Activated CD4-positive, alpha-beta T cell treated with anti-CD3 and anti-CD28 coated beads, Interleukin-2, amount 50 U/mL, for 1 hour (primary cell): ENCODE data around the gene LAMP2.
A peak's percentile ranks its signal among the peaks of the same experiment; 100 is the strongest.

Experiments used
- DNase-seq: peaks from one replicate; pipeline ENCODE4 v3.0.0-alpha.2; 2020

The LAMP2 gene

DNA sequence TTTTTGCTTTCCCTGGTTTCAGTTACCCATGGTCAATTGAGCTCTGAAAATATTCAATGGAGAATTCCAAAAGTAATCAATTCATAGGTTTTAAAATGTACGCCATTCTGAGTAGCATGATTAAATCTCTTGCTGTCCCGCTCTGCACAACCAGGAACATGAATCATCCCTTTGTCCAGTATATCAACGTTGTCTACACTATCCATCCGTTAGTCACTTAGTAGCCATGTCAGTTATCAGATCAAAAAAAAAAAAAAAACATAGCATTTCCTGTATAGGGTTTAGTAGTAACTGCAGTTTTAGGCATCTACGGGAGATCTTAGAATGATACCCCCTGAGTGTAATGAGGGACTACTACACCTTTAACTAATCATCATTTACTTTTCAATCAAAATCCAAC lies 15.1 kb downstream of the LAMP2 start:
- no peak for DNase-seq

DNA sequence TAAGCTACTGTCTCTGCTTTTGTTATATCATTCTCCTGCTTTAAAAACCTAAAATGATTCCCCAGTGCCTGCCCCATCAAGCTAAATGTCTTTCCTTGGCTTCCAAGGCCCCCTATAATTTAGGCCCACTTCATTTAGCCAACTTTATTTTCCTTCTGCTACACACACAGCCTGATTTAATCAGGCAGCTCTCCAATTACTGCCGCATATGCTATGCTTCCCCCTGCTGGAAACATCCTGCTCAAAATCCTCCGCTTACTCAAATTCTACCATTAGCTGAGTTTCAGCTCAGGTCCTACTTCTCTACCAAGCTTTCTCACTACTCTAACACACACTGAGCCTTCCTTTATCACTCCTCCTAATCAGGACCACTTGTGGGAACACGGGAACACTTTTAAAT lies 17.0 kb downstream of the LAMP2 start:
- no peak for DNase-seq

DNA sequence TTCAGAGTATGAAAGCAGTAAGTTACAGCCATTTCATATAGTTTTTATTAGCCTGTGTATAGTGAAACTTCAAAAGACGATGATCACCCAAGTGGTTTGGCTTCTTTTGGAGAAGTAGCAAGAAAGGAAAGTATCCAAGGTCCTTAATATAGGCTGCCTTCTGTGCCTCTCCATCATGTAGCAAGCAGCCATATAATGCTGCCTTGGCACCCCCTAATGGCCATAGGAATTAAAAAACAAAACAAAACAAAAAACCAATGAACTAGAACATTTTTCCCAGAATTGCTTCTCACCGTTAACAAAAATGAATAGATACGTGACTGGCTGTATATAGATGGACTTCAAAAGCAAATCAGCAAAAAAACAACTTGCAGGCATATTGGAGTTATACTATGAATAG lies 18.9 kb downstream of the LAMP2 start:
- DNase-seq: no peak

DNA sequence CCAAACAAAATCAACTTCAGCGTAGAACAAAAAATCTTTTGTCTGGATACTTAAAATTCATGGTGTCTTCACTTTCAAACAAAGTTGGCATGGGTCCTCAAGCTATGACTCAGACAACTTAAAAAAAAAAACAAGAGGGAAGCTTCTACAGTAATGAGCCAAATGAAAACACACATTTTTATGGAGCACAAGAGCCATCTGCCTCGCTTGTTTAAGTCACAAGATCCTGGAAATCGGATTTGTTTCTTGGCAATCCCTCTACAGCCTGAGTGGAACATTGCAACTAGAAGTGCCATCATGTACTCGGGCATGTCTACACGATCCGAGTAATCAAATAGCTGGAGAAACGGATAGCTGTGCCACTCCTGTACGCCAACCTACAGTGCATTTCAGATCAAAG lies 22.6 kb downstream of the LAMP2 start:
- no peak for DNase-seq

DNA sequence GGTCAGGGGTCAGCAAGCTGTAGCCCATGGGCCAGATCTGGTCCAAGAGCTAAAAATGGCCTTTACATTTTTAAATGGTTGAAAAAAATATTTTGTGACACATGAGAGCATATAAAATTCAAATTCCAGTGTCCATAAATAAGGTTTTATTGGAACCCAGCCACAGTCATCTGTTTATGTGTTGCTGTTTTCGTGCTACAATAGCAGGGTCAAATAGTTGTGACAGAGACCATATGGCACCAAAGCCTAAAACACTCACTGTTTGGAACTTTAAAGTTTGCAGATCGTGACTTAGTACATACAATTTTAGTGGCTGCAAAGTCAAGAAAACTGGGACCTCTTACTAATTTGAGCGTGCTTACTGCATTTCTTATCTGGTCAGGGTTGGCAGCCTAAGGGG lies 29.2 kb downstream of the LAMP2 start:
- DNase-seq: no peak

DNA sequence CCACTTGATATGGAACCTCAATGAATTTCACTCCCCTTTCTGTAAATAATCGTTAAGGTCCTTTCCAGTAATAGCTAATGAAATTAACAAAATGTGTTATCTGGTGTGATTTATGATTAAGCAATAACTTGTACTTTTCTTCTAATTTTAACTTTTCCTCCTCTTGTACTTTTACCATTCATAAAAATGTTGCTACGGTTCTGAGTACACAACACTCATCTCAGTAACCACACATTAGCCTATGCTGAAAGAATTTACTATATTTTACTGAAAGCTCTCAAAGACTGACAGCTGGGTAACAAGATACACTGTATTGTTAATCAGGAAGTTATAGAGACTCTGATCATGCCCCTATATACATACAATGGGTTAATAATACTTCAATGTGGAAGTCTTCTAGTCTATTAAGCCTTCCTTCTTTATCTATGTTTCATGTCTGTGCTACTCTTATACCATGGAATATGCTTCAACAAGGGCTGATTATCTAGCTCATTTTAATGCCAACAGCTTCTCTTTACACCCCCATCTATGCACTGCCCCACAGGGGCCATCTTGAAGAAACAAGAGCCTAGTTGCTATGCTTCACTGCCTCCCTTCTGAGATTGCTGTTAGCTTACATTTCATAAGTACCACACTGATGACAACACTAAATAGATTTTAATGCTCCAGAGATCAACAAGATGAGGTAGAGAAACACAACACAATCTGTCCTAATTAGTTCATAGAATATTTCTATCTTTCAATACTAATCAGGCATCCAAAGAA lies 39.1 kb downstream of the LAMP2 start:
- no peak for DNase-seq

DNA sequence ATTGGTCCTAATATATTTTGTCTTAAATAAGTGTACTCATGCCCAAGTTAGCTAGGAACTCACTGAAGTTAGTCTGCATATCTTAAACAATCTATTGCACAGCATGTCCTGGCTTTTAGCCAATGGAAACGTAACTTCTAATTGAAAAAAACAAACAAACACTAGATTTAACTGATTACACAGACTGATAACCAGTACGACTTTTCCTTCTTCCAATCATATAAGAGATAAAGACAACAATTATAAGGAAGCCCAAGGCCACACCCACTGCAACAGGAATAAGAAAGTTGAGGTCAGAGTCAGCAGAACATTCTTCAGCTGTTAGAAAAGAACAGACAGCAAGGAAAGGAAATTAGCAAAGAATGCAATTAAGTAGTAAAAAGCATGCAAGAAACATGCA lies 40.8 kb downstream of the LAMP2 start:
- DNase-seq: no peak

DNA sequence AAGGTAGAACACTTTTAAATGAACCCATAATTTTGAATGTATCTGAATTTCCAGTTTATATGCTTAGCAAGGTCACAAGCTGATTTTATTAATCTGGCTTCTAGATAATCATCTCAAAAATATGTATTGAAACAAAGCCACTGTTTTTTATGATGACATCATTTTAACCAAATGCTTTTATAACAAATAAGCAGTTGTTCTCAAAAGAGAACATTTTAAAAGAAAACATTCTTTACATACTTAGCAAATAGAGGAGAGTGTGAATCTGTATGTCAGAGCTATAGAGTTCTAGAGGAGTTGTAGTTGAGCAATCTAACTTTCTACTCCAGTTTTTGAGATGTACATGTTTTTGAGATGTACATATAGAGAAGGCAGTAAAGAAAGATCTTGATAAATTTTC lies 42.5 kb downstream of the LAMP2 start:
- DNase-seq: no peak

DNA sequence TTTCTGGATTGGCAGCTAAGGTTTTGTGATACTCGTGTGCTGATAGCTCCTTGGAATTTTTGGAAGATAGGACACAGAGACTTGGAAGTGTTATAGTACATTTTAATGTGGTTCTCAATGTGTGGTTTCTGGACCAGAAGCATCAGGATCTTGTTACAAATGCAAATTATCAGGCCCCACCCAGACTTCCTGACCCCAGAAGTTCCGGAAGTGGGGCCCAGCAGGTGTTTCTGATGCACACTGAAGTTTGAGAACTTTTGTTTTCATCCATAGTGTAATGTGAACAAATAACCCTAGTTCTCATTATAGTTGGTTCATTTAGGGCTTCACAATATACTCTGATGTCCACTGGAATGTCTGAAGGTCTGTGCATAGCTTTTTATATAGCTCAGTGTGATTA lies 49.6 kb downstream of the LAMP2 start:
- no peak for DNase-seq

DNA sequence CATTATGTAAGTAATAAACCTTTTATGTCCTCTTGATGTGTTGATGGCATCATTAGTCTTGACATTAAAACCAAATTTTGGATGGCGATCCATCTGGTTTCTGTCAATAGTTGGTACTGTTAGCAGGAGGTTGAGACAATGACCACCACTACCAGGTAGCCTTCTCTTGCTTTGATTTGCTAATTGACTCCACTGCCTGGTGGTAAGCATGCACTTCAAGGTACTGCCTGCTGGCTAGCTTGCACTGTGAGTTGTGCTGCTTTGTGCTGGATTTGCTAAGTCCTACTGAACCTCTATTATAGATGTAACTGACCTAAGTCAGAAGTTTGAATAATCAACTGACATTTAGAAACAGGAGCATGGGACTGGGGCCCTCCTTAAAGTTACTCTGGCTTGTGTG lies 60.9 kb downstream of the LAMP2 start:
- DNase-seq: no peak

DNA sequence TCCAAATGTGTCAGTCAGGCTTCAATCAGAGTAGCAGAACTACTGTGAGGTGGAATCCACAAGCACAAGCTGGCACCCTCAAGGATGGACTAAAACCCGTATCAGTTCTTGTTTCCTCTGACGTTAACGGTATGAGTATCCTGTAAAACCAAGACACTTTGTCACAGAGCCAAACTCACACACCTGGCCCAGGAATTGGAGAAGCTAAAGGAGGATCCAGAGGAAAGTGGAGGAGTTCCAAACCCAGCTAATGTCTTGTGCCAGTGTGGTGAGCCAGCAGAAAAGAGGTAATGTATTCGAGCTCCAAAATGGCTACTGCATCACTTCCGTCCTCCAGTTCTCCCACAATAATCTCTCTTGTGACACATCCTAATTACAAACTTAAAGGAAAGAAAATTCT lies 62.5 kb downstream of the LAMP2 start:
- DNase-seq: no peak

DNA sequence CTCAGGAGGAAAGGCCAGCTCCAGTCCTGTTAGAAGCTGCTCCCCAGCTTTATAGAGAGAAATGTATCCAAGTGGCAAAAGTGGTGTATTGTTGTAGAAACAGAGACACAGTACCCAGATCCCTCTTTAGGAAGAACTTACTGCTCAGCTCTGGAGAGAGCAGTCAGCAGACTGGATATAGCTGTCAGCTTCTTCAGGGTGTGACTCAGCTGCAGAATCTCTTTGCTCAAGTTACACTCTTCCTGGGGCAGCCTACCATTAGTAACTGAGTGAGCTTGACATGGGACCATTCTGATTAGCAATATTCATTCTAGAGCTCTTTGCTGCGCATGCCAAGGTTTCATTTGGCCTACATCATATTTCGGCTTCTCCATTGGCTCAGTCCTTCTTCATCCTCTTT lies 66.7 kb downstream of the LAMP2 start:
- DNase-seq: no peak

DNA sequence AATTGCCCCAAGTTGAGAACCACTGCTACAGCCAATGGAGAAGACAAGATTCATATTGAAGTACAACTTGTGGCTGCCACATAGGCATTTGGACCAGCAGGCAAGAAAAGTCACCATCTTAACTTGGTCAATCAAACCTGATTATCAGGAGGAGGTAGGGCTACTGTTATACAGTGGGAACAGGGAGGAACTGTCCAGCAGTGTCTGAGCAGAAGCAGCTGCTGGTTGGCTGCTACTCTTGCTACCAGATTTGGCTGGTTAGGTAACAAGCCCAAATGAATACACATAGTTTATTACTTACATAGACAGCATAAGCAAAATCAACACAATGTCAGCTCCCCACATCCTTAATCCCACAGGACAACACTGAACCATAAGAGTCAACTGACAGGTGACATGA lies 67.8 kb downstream of the LAMP2 start:
- DNase-seq: no peak

DNA sequence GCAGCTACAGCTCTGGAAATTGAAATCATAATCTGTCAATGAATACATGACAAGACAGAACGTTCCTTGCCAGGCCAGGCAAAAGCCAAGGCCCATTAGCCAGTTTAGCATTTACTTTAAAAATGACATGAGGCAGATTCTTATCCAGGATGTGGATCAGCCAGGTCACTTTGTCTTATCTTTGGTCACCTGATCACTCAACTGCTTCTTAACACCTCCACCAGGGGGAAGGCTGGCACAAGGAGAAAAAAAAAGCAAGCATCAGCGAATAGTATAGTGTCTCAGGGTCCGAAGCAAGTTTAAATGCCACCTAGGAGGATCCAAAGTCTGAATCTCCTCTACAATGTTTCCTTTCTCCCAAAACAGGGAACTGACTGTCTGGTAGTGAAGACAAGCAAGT lies 88.4 kb downstream of the LAMP2 start:
- peak; percentile 4 for DNase-seq

DNA sequence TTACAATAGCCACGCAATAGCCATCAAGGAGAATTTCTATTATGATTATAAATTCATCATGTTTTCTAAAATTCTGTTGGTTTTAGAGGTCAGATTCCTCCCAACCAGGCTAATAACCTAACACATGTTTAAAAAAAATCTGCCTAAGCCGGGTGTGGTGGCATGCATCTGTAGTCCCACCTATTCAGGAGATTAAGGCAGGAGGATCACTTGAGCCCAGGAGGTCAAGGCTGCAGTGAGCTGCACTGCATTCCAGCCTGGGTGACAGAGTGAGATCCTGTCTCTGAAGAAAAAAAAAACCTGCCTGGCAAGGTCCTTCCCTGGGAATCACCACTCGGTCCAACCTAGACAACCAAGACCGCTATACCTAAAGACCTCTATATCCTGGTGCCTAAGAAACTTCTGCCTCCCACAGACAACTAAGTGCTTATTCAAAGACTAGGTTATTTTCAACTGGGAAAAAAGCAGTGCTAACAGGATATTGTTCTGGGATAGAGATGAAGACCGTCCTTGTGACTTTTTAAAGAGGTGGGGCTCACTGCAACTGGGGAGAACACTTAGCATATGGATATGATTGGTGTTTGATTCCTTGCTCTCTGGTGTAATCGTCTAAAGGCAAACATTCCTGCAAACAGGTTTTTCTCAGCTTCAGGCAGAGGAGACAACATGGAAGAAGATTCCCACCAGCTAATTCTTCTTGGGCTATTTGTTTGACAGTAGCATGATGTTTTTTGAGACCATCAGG lies 89.0 kb downstream of the LAMP2 start:
- no peak for DNase-seq

DNA sequence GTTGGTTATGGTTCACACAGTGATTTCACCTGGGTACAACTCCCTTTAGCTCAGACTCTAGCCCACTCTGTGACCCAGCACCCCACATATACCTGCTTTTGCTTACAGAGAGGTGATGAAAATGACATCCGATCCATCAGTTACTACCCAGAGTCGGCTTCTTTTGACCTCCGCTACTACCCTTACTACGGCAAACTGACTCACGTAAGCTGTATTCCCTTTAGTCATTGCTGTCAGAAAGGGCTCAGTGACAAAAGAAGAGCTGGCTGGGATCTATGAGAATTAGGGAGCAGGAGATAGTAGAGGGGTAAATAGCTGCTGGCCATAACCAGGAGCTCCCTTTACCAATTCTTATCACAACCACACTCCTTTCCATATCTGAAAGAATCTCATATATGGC lies 90.5 kb downstream of the LAMP2 start:
- DNase-seq: no peak
